Chondrocyte (in vitro differentiated cells): Measurements from ENCODE around the gene IL1R2. TPM values are rescaled to one million over a fixed set of nuclear protein-coding genes. Genes with fewer than 3 reads are reported as not detected.

ENCODE experiments used
- DNase-seq: peaks from one replicate; pipeline ENCODE4 v3.0.0; 2021; ENCODE audit warnings: mixed read lengths, low spot score
- H3K27ac Mint-ChIP-seq: one replicate; pipeline ENCODE4 v1.8.0; 2021; ENCODE audit warnings: mild to moderate bottlenecking, moderate library complexity, mixed read lengths; ENCODE audit not compliant: unreplicated experiment
- H3K27me3 Mint-ChIP-seq: 2 replicates; pipeline ENCODE4 v1.8.0; 2021; ENCODE audit warnings: low read depth, mixed read lengths
- H3K36me3 Mint-ChIP-seq: 2 replicates; pipeline ENCODE4 v1.8.0; 2021; ENCODE audit warnings: low read depth, mixed read lengths
- H3K4me1 Mint-ChIP-seq: 2 replicates; pipeline ENCODE4 v1.8.0; 2021; ENCODE audit warnings: low read depth, mild to moderate bottlenecking, mixed read lengths
- H3K4me3 Mint-ChIP-seq: one replicate; pipeline ENCODE4 v1.8.0; 2021; ENCODE audit warnings: mild to moderate bottlenecking, moderate library complexity, mixed read lengths; ENCODE audit not compliant: unreplicated experiment
- H3K9me3 Mint-ChIP-seq: 2 replicates; pipeline ENCODE4 v1.8.0; 2021; ENCODE audit warnings: low read depth, mixed read lengths
- CTCF ChIP-seq: fragments of 200-600 bp; sonication (generic); IDR thresholded peaks from 2 replicates; pipeline ENCODE4 v1.5.0; 2021; ENCODE audit warnings: antibody characterized with exemption, mild to moderate bottlenecking, moderate library complexity
- total RNA-seq: library from RNA; stranded (reverse); gene quantifications from 3 replicates; pipeline ENCODE4 v1.2.1, GENCODE V29; 2021

IL1R2 gene
- total RNA-seq, 1 donor from 2014 or later = not detected

GRCh38 chr2:101985101-101985792 lies 6.5 kb upstream of the IL1R2 start:
- Mint-ChIP-seq H3K36me3 (no peaks in the 10 kb centered on the region), H3K27ac (no peak overlapping the region), H3K4me1 (peaks cover 7% of the 10 kb centered on the region), H3K9me3 (no peaks in the 10 kb centered on the region), H3K27me3 (peaks cover 16% of the 10 kb centered on the region), H3K4me3 (no peak overlapping the region)
- no peak for DNase-seq
- no peak for TF ChIP-seq CTCF

- TF ChIP-seq CTCF = no peak
- Mint-ChIP-seq H3K9me3 (no peaks in the 10 kb centered on the region), H3K4me1 (peaks cover 7% of the 10 kb centered on the region), H3K4me3 (no peak overlapping the region), H3K36me3 (no peaks in the 10 kb centered on the region), H3K27me3 (peaks cover 19% of the 10 kb centered on the region), H3K27ac (no peak overlapping the region)
- DNase-seq = no peak
These were observed 6.0 kb upstream of the IL1R2 start for GRCh38 chr2:101985793-101986164.

- H3K27me3 Mint-ChIP-seq = peaks cover 25% of the 10 kb centered on the region
- no peak for TF ChIP-seq CTCF
These were observed 5.4 kb upstream of the IL1R2 start for GRCh38 chr2:101986376-101986775.

GRCh38 chr2:101986804-101987740 lies 4.7 kb upstream of the IL1R2 start:
- Mint-ChIP-seq H3K36me3 (no peaks in the 10 kb centered on the region), H3K27me3 (peaks cover 31% of the 10 kb centered on the region), H3K4me3 (no peak overlapping the region), H3K27ac (no peak overlapping the region), H3K9me3 (no peaks in the 10 kb centered on the region), H3K4me1 (peaks cover 7% of the 10 kb centered on the region)
- DNase-seq = no peak
- TF ChIP-seq CTCF = no peak

More at GRCh38 chr2:101986376-101986775, 5.4 kb upstream of the IL1R2 start:
- Mint-ChIP-seq H3K36me3 (no peaks in the 10 kb centered on the region), H3K4me1 (peaks cover 7% of the 10 kb centered on the region), H3K27ac (no peak overlapping the region), H3K4me3 (no peak overlapping the region), H3K9me3 (no peaks in the 10 kb centered on the region)
- no peak for DNase-seq

GRCh38 chr2:101987832-101988231 lies 3.9 kb upstream of the IL1R2 start:
- no peak for DNase-seq
- peaks cover 7% of the 10 kb centered on the region for H3K4me1 Mint-ChIP-seq
- peaks cover 39% of the 10 kb centered on the region for H3K27me3 Mint-ChIP-seq
- H3K4me3 Mint-ChIP-seq = no peak overlapping the region
- no peaks in the 10 kb centered on the region for H3K9me3 Mint-ChIP-seq
- H3K36me3 Mint-ChIP-seq = no peaks in the 10 kb centered on the region
- no peak for TF ChIP-seq CTCF
- no peak overlapping the region for H3K27ac Mint-ChIP-seq
